Transverse colon (tissue), 3 donors: Measurements from ENCODE around the gene CST8.

Experiments
- CTCF ChIP-seq, 5 experiments: fragments of 200-600 bp in 3 of 5; fragments of 450-650 bp in 2 of 5; sonication (generic) in 3 of 5; IDR thresholded peaks; 1 replicate in 2 of 5; 2 replicates in 3 of 5; pipeline ENCODE4 v1.5.1; 2016 to 2017; ENCODE audit warnings: antibody characterized with exemption in 5 of 5, inconsistent platforms in 3 of 5, mild to moderate bottlenecking in 2 of 5, moderate library complexity in 1 of 5
- EP300 ChIP-seq: sonication (generic); formaldehyde crosslinking; IDR thresholded peaks from one replicate; pipeline ENCODE4 v1.6.1; 2017; ENCODE audit warnings: antibody characterized with exemption, low read depth
- POLR2A ChIP-seq: fragments of 450-650 bp; IDR thresholded peaks from one replicate; pipeline ENCODE4 v1.6.1; 2016; ENCODE audit warnings: antibody characterized with exemption, mild to moderate bottlenecking, moderate library complexity

- TF ChIP-seq CTCF (IDR thresholded peaks at IDR 0.05): no peak
- no peak for TF ChIP-seq POLR2A
- no peak for TF ChIP-seq EP300
These were observed 45.2 kb upstream of the CST8 start for GRCh38 chr20:23445596-23446217.
